AG09319 (cell line): ENCODE measurements around the gene MUC4.

Source experiments
- DNase-seq: peaks from one replicate; pipeline ENCODE4 v3.0.0-alpha.2; 2010; ENCODE audit warnings: low read depth; ENCODE audit errors: extremely low read depth
- CTCF ChIP-seq: IDR thresholded peaks from 2 replicates; pipeline ENCODE4 v1.5.1; 2011; ENCODE audit warnings: low read depth, mild to moderate bottlenecking, inconsistent platforms, low read length, moderate library complexity

MUC4 gene, protein sequence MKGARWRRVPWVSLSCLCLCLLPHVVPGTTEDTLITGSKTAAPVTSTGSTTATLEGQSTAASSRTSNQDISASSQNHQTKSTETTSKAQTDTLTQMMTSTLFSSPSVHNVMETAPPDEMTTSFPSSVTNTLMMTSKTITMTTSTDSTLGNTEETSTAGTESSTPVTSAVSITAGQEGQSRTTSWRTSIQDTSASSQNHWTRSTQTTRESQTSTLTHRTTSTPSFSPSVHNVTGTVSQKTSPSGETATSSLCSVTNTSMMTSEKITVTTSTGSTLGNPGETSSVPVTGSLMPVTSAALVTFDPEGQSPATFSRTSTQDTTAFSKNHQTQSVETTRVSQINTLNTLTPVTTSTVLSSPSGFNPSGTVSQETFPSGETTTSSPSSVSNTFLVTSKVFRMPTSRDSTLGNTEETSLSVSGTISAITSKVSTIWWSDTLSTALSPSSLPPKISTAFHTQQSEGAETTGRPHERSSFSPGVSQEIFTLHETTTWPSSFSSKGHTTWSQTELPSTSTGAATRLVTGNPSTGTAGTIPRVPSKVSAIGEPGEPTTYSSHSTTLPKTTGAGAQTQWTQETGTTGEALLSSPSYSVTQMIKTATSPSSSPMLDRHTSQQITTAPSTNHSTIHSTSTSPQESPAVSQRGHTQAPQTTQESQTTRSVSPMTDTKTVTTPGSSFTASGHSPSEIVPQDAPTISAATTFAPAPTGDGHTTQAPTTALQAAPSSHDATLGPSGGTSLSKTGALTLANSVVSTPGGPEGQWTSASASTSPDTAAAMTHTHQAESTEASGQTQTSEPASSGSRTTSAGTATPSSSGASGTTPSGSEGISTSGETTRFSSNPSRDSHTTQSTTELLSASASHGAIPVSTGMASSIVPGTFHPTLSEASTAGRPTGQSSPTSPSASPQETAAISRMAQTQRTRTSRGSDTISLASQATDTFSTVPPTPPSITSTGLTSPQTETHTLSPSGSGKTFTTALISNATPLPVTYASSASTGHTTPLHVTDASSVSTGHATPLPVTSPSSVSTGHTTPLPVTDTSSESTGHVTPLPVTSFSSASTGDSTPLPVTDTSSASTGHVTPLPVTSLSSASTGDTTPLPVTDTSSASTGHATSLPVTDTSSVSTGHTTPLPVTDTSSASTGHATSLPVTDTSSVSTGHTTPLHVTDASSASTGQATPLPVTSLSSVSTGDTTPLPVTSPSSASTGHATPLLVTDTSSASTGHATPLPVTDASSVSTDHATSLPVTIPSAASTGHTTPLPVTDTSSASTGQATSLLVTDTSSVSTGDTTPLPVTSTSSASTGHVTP (N-terminal part only)

DNA sequence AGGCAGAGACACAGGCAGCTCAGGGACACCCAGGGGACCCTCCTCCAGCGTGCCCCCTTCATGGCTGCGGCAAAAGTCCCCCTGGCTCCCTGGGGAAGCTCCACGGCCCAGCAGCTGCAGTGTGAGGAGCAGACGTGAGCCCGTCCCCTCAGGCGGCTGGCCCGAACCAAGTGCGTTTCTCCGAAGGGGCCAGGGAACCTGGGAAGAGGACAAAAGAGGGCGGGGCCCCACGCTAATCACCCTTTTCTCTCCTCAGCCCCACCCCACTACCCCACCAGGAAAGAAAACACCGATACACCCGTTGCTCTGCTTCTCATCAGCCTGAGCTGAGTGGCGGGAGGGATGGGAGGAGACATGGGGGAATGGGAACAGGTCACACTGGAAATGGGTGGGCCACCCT lies at the start of gene MUC4:
TSS of gene MUC4 (minus strand) at position 174 of the 400 bp plus-strand sequence. CDS start at position 62, 112 bp downstream.
- no peak for TF ChIP-seq CTCF
- no peak for DNase-seq

GRCh38 chr3:195860456-195860855 lies 48.7 kb upstream of the MUC4 start:
- no peak for DNase-seq
- no peak for TF ChIP-seq CTCF

DNA sequence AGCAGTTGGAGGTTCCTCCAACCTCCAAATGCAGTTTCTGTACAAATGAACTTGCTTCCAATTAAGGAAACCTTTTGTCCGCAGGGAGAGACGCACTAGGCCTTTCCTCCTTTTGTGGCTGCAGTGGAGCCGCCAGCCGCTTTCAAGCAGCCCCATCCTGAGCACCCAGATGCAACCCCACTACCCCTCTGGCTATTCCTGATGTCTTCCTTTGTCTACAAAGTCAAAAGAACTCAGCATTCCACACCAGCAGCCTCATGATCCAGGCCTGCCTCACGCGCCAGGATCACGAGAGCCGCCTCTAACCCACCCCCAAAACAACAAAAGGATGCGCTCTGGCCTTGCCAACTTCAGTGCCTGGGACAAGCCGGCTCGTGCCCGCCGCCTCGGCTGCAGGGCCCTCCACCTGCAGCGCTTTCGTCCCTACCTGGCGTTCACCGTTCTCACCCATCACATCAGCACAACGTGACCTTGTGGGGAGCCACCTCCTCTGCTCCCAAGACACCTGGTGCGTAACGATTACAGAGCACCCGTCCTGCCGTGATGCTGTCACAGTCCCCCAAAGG lies 48.2 kb upstream of the MUC4 start:
- TF ChIP-seq CTCF, result no peak
- DNase-seq, result no peak

- DNase-seq, result peak; percentile 27
- peak; percentile 98 for TF ChIP-seq CTCF
Observed at GRCh38 chr3:195859061-195859845, 47.5 kb upstream of the MUC4 start.

- DNase-seq, result no peak
- no peak for TF ChIP-seq CTCF
Observed at GRCh38 chr3:195856410-195857084, 44.8 kb upstream of the MUC4 start.
